Measurements from ENCODE around the gene MLST8.

MLST8 gene

GRCh38 chr16:2195322-2196161, 9.7 kb upstream of the MLST8 start:
- TF ChIP-seq CTCF (IDR thresholded peaks at IDR 0.05; ENCODE audit: low read depth, low read length, missing control alignments), result no peak
- no peak for DNase-seq (ENCODE audit: extremely low read depth, low read depth)
- peak overlapping the region; percentile 17; the same call in 1 of the 2 replicates for H3K4me3 ChIP-seq (replicated peaks; ENCODE audit: low read depth, low read length)

GRCh38 chr16:2196162-2196980, 8.9 kb upstream of the MLST8 start, which contains the start of gene CASKIN1:
Gene CASKIN1, minus strand, starts transcription at chr16:2196605. Its CDS starts 173 bp downstream, at chr16:2196432.
- peak within 1 kb of the TSS; percentile 17; the same call in 1 of the 2 replicates for H3K4me3 ChIP-seq (replicated peaks; ENCODE audit: low read depth, low read length)
- DNase-seq (ENCODE audit: extremely low read depth, low read depth), result no peak
- no peak for TF ChIP-seq CTCF (IDR thresholded peaks at IDR 0.05; ENCODE audit: low read depth, low read length, missing control alignments)

GRCh38 chr16:2196981-2197511, 8.2 kb upstream of the MLST8 start:
- TF ChIP-seq CTCF (IDR thresholded peaks at IDR 0.05; ENCODE audit: low read depth, low read length, missing control alignments), result no peak
- no peak overlapping the region for H3K4me3 ChIP-seq (replicated peaks; ENCODE audit: low read depth, low read length)
- DNase-seq (ENCODE audit: extremely low read depth, low read depth), result no peak

- DNase-seq (ENCODE audit: extremely low read depth, low read depth), result no peak
- no peak for TF ChIP-seq CTCF (IDR thresholded peaks at IDR 0.05; ENCODE audit: low read depth, low read length, missing control alignments)
- H3K4me3 ChIP-seq (replicated peaks; ENCODE audit: low read depth, low read length), result no peak overlapping the region
These were observed 7.5 kb upstream of the MLST8 start for GRCh38 chr16:2197765-2198164.

GRCh38 chr16:2198283-2198682, 7.0 kb upstream of the MLST8 start:
- H3K4me3 ChIP-seq (replicated peaks; ENCODE audit: low read depth, low read length), result no peak overlapping the region
- DNase-seq (ENCODE audit: extremely low read depth, low read depth), result no peak
- TF ChIP-seq CTCF (IDR thresholded peaks at IDR 0.05; ENCODE audit: low read depth, low read length, missing control alignments), result no peak

- DNase-seq (ENCODE audit: extremely low read depth, low read depth), result no peak
- H3K4me3 ChIP-seq (replicated peaks; ENCODE audit: low read depth, low read length), result no peak overlapping the region
- no peak for TF ChIP-seq CTCF (IDR thresholded peaks at IDR 0.05; ENCODE audit: low read depth, low read length, missing control alignments)
These were observed 6.2 kb upstream of the MLST8 start for GRCh38 chr16:2199095-2199494.

Data from HFF-Myc (cell line).